ENCODE measurements around the gene HOXA11. TPM values are rescaled to one million over a fixed set of nuclear protein-coding genes. Genes with fewer than 3 reads are reported as not detected.

The HOXA11 gene
- total RNA-seq, 4 donors from 2014 or later, result 4.5 to 21.3 (median 7.7) TPM

DNA sequence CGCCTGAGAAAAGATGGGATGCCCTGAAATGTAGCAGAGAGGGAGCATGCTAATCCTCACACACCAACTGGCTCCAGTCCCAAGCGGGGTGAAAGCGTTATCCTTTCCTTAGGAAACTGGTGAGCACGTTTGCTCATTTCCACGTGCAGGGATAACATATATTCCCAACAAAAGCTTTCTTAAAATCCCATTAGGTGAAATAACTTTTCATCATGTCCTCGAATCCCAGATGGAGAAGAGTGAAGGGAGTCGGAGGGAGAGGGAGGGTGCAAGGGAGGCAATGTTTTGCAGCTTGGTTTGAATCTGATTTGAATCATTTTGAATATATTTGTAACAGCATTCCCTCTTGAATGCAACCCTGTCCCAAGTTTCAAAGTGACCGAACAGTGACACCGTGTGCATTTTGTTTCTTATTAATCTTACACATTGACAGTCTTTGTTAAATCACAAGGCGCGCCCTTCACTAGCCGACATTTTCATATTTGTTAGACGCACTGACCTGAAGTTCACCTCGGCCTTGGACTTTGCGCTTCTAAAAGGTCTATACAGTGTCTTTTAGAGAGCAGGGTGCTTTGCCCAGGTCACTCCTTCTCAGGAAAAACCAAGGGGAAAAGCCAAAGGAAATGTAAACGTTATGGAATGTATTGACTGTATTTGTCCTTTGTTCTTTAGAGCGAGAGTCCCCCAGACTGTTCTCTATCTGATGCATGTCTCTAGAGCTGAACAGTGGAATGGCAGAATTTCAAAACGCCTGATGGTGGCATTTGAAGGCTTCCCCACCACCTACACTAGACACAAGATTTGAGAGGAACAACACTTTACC lies 51.4 kb downstream of the HOXA11 start:
- no peak overlapping the region for H3K4me3 ChIP-seq
- 35 to 41% methylated on average over 18 of the region's 18 CpGs for WGBS, 2 donors (ENCODE audit: low coverage in 1 of 2)
- peaks cover 37 to 90% (median 86%) of the 10 kb centered on the region in 4 donors for H3K4me1 ChIP-seq
- in situ Hi-C loops (cut with MboI; ENCODE audit: low pct_ligation_motif_present in 1 of 4, low pct_unique_long_range_greater_than_20kb in 1 of 4, low sequenced_read_pairs in 3 of 4), result no loop called here
- TF ChIP-seq POLR2AphosphoS5 (IDR thresholded peaks at IDR 0.05) (no peak), EP300 (IDR thresholded peaks at IDR 0.05; ENCODE audit: low read depth) (no peak), POLR2A (IDR thresholded peaks at IDR 0.05) (no peak)
- no peaks in the 10 kb centered on the region for H3K9me3 ChIP-seq
- peak overlapping the region; percentile 94 to 99 (median 96) for H3K27ac ChIP-seq
- H3K36me3 ChIP-seq, result no peaks in the 10 kb centered on the region
- H3K27me3 ChIP-seq, result no peaks in the 10 kb centered on the region
- intact Hi-C loops (cut with DNase I; ENCODE audit: low total_unique reads), result no loop called here
- peak; percentile 47 for DNase-seq

DNA sequence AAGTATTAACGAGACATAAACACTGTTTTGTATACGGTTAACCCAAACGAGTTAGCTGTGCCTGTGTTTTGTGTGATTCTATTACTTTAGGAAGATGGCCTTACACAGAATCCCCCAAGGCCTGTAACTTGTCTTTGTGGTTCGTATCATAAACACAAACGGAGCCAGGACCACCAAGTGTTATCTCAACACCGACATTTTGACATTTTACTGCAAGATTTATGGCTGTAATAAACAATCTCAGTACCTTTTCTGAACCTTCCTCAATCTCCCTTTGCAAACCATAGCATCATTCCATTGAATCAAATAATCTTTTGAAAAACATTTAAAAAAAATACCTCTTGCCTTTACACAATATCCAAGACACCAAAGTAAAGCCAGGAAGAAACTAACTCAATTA lies 52.1 kb downstream of the HOXA11 start:
- H3K36me3 ChIP-seq, result no peaks in the 10 kb centered on the region
- WGBS, 2 donors (ENCODE audit: low coverage in 1 of 2), result 35 to 44% methylated on average over 6 of the region's 6 CpGs
- no peaks in the 10 kb centered on the region for H3K27me3 ChIP-seq
- no peak for DNase-seq
- TF ChIP-seq, protein P1, sequence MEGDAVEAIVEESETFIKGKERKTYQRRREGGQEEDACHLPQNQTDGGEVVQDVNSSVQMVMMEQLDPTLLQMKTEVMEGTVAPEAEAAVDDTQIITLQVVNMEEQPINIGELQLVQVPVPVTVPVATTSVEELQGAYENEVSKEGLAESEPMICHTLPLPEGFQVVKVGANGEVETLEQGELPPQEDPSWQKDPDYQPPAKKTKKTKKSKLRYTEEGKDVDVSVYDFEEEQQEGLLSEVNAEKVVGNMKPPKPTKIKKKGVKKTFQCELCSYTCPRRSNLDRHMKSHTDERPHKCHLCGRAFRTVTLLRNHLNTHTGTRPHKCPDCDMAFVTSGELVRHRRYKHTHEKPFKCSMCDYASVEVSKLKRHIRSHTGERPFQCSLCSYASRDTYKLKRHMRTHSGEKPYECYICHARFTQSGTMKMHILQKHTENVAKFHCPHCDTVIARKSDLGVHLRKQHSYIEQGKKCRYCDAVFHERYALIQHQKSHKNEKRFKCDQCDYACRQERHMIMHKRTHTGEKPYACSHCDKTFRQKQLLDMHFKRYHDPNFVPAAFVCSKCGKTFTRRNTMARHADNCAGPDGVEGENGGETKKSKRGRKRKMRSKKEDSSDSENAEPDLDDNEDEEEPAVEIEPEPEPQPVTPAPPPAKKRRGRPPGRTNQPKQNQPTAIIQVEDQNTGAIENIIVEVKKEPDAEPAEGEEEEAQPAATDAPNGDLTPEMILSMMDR (IDR thresholded peaks at IDR 0.05), result no peak
- TF ChIP-seq POLR2A (IDR thresholded peaks at IDR 0.05), result no peak
- TF ChIP-seq EP300 (IDR thresholded peaks at IDR 0.05; ENCODE audit: low read depth), result no peak
- no peak for TF ChIP-seq POLR2AphosphoS5 (IDR thresholded peaks at IDR 0.05)
- H3K4me1 ChIP-seq, result peaks cover 41 to 90% (median 86%) of the 10 kb centered on the region in 4 donors
- intact Hi-C loops (cut with DNase I; ENCODE audit: low total_unique reads), result no loop called here
- H3K9me3 ChIP-seq, result no peaks in the 10 kb centered on the region
- H3K27ac ChIP-seq, result peak overlapping the region; percentile 94 to 99 (median 96)
- H3K4me3 ChIP-seq, result no peak overlapping the region
- in situ Hi-C loops (cut with MboI; ENCODE audit: low pct_ligation_motif_present in 1 of 4, low pct_unique_long_range_greater_than_20kb in 1 of 4, low sequenced_read_pairs in 3 of 4), result no loop called here

DNA sequence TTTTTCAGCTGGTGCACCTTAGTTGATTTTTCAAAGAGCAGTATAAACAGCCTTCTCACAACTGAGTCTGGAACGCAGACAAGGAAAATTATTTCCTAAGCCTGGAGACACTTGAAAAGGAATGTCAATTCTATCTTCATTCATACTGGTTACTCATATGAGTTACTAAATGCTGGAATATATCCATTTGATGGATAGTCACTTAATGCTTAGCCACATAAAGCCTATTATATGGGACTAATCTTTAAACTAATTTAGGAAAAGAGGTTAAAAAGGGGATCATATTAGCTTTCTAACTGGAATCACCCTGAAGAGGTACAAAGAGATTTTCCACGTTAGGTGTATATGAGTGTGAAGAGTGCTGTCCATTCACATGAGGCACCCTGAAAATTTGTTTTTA lies 52.8 kb downstream of the HOXA11 start:
- in situ Hi-C loops (cut with MboI; ENCODE audit: low pct_ligation_motif_present in 1 of 4, low pct_unique_long_range_greater_than_20kb in 1 of 4, low sequenced_read_pairs in 3 of 4) (no loop called here), intact Hi-C loops (cut with DNase I; ENCODE audit: low total_unique reads) (no loop called here)
- Histone ChIP-seq H3K9me3 (no peaks in the 10 kb centered on the region), H3K27ac (peak overlapping the region; percentile 94 to 99 (median 96)), H3K36me3 (no peaks in the 10 kb centered on the region), H3K27me3 (no peaks in the 10 kb centered on the region), H3K4me1 (peaks cover 46 to 90% (median 86%) of the 10 kb centered on the region in 4 donors), H3K4me3 (no peak overlapping the region)
- WGBS, 2 donors (ENCODE audit: low coverage in 1 of 2), result 33 to 53% methylated on average over 2 of the region's 2 CpGs
- no peak for TF ChIP-seq POLR2A (IDR thresholded peaks at IDR 0.05)
- TF ChIP-seq, protein P1 (IDR thresholded peaks at IDR 0.05), result no peak
- no peak for TF ChIP-seq POLR2AphosphoS5 (IDR thresholded peaks at IDR 0.05)
- TF ChIP-seq EP300 (IDR thresholded peaks at IDR 0.05; ENCODE audit: low read depth), result no peak
- no peak for DNase-seq

DNA sequence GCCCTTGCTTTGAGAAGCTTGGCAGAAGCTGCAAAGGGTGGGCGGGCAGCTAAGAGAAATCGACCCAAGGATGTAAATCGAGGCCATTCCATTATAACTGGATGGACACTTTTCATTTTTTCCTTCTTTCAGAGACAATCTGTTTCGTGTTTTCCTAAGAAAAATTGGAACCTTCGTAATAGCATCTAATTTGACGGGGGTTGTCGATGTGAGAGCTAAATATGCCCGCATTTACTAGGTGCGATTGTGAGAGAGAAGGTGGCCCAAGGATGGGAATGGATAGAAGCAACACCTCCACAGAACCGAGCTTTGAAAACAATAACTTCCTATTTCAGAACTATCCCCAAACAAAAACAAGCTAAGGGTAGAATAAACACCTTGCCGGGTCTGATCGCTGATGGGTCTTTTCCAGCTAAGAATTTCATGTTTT lies 53.6 kb downstream of the HOXA11 start:
- no peaks in the 10 kb centered on the region for H3K27me3 ChIP-seq
- in situ Hi-C loops (cut with MboI; ENCODE audit: low pct_ligation_motif_present in 1 of 4, low pct_unique_long_range_greater_than_20kb in 1 of 4, low sequenced_read_pairs in 3 of 4), result no loop called here

More for the DNA sequence above, 53.6 kb downstream of the HOXA11 start:
- intact Hi-C loops (cut with DNase I; ENCODE audit: low total_unique reads), result no loop called here
- Histone ChIP-seq H3K27ac (peak overlapping the region; percentile 94 to 99 (median 96)), H3K4me3 (peak overlapping the region; percentile 62 to 77 (median 73)), H3K4me1 (peaks cover 42 to 90% (median 85%) of the 10 kb centered on the region in 4 donors), H3K9me3 (no peaks in the 10 kb centered on the region), H3K36me3 (no peaks in the 10 kb centered on the region)
- TF ChIP-seq POLR2AphosphoS5 (IDR thresholded peaks at IDR 0.05), result no peak
- TF ChIP-seq POLR2A (IDR thresholded peaks at IDR 0.05), result no peak
- TF ChIP-seq, protein P1 (IDR thresholded peaks at IDR 0.05), result no peak
- TF ChIP-seq EP300 (IDR thresholded peaks at IDR 0.05; ENCODE audit: low read depth), result no peak
- no peak for DNase-seq
- WGBS, 2 donors (ENCODE audit: low coverage in 1 of 2), result 26 to 37% methylated on average over 8 to 12 of the region's 12 CpGs

Small RNA genes within 50 kb of the gene (small RNA-seq; reads per million reads assigned to genes)
- gene AC004080.5, result 0 reads per million in 4 donors
- gene RF02140, result 0 reads per million in 4 donors
- 0 reads per million in 4 donors for gene RF02141

Other genes starting within 250 kb of the HOXA11 start
- gene HOXA1, start 89.2 kb downstream of the HOXA11 start, total RNA-seq, result 1 to 10 TPM; 1.4 to 3.2 (median 1.8) TPM
- gene HOXA2, start 82.5 kb downstream of the HOXA11 start, total RNA-seq, result 10 to 100 TPM in 1 of 4 donors, 1 to 10 TPM in 3; 2.7 to 16.1 (median 5.2) TPM
- gene HOXA4, start 54.5 kb downstream of the HOXA11 start, total RNA-seq, result 10 to 100 TPM in 2 of 4 donors, 1 to 10 TPM in 2; 3.5 to 42.4 (median 10.6) TPM
- 10 to 100 TPM; 18.3 to 89.8 (median 31.6) TPM for gene HOXA5, start 41.6 kb downstream of the HOXA11 start, total RNA-seq
- gene HOXA6, start 37.5 kb downstream of the HOXA11 start, total RNA-seq, result 10 to 100 TPM; 12.9 to 27.8 (median 17.3) TPM
- 10 to 100 TPM; 14.1 to 27.3 (median 15.7) TPM for gene HOXA3, start 32.6 kb downstream of the HOXA11 start, total RNA-seq
- gene HOXA7, start 28.6 kb downstream of the HOXA11 start, total RNA-seq, result 10 to 100 TPM in 3 of 4 donors, 1 to 10 TPM in 1; 7.0 to 22.9 (median 12.8) TPM
- 100 to 1,000 TPM in 1 of 4 donors, 10 to 100 TPM in 3; 19.5 to 130 (median 50.6) TPM for gene HOXA9, start 19.7 kb downstream of the HOXA11 start, total RNA-seq
- gene HOXA10, start 10.9 kb downstream of the HOXA11 start, total RNA-seq, result 10 to 100 TPM; 19.8 to 68.9 (median 36.4) TPM
- gene HOXA13, start 14.9 kb upstream of the HOXA11 start, total RNA-seq, result 10 to 100 TPM; 22.5 to 69.9 (median 38.7) TPM
- gene EVX1, start 57.6 kb upstream of the HOXA11 start, total RNA-seq, result 10 to 100 TPM in 1 of 4 donors, 1 to 10 TPM in 2, not detected in 1; 1.4 to 17.2 (median 3.4) TPM